ENCODE data around the gene ARSH. TPM values are rescaled to one million over a fixed set of nuclear protein-coding genes. Genes with fewer than 3 reads are reported as not detected.
"Not testable (repeated sequence)": the region's sequence is repeated elsewhere in the genome, so short reads cannot be mapped to it uniquely, and the experiment has no call there.

ARSH gene
- not detected in 2 replicates for total RNA-seq

- Mint-ChIP-seq H3K9me3 (peaks cover 9% of the 10 kb centered on the region), H3K4me1 (ENCODE audit: low read depth) (no peaks in the 10 kb centered on the region), H3K4me3 (ENCODE audit: low read depth) (no peak within 1 kb of the TSS), H3K36me3 (ENCODE audit: low read depth) (no peaks in the 10 kb centered on the region), H3K27me3 (ENCODE audit: low read depth) (no peaks in the 10 kb centered on the region), H3K27ac (no peak within 1 kb of the TSS)
- DNase-seq (ENCODE audit: low spot score), result no peak
- intact Hi-C loops (cut with micrococcal nuclease), result no loop called here
Observed at GRCh38 chrX:3006495-3006894, at the start of gene ARSH. Gene ARSH (plus strand): TSS chrX:3006546. CDS start chrX:3006613, 67 bp downstream.

GRCh38 chrX:2958199-2958598, 48.1 kb upstream of the ARSH start:
- intact Hi-C loops (cut with micrococcal nuclease), result no loop called here
- H3K4me1 Mint-ChIP-seq (ENCODE audit: low read depth), result no peaks in the 10 kb centered on the region
- no peaks in the 10 kb centered on the region for H3K9me3 Mint-ChIP-seq
- DNase-seq (ENCODE audit: low spot score), result no peak
- no peak overlapping the region for H3K4me3 Mint-ChIP-seq (ENCODE audit: low read depth)
- H3K27me3 Mint-ChIP-seq (ENCODE audit: low read depth), result no peaks in the 10 kb centered on the region
- H3K27ac Mint-ChIP-seq, result no peak overlapping the region
- no peaks in the 10 kb centered on the region for H3K36me3 Mint-ChIP-seq (ENCODE audit: low read depth)

DNA sequence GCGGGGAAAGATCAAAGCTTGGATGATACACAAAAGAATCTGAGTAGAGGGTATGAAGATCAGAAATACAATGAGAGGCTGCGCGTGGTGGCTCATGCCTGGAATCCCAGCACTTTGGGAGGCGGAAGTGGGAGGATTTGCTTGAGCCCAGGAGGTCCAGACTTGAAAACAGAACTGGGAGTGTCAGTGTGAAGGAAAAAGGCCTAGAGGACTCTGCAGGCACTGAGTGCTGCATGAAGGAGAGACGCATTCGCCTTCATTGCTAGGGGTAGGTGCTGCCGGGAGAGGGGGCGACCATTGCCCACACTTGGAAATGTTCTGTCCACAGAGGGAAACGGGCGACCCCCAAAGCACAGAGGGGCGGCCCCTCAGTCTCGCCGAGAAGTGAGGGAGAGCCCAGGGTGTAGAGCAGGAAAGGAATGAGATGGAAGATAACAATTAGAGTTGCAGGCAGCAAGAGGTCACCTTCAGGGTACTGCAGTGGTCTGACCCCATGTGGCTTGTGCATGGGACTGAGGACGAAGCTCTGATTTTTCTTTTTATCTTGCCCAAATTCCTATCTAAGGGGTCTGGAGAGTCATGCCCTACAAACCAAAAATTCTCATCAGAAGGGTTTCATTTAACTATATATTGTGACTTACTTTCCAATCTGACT, 45.4 kb upstream of the ARSH start:
- Mint-ChIP-seq H3K36me3 (ENCODE audit: low read depth) (no peaks in the 10 kb centered on the region), H3K4me1 (ENCODE audit: low read depth) (no peaks in the 10 kb centered on the region), H3K9me3 (no peaks in the 10 kb centered on the region), H3K4me3 (ENCODE audit: low read depth) (no peak overlapping the region), H3K27me3 (ENCODE audit: low read depth) (no peaks in the 10 kb centered on the region), H3K27ac (no peak overlapping the region)
- no peak for DNase-seq (ENCODE audit: low spot score)
- intact Hi-C loops (cut with micrococcal nuclease), result no loop called here

- Mint-ChIP-seq H3K36me3 (ENCODE audit: low read depth) (no peaks in the 10 kb centered on the region), H3K4me3 (ENCODE audit: low read depth) (no peak overlapping the region), H3K4me1 (ENCODE audit: low read depth) (no peaks in the 10 kb centered on the region), H3K9me3 (no peaks in the 10 kb centered on the region), H3K27ac (no peak overlapping the region), H3K27me3 (ENCODE audit: low read depth) (no peaks in the 10 kb centered on the region)
- no peak for DNase-seq (ENCODE audit: low spot score)
- intact Hi-C loops (cut with micrococcal nuclease), result no loop called here
Observed at GRCh38 chrX:2962381-2962780, 44.0 kb upstream of the ARSH start.

GRCh38 chrX:2963449-2963848, 42.9 kb upstream of the ARSH start:
- H3K4me3 Mint-ChIP-seq (ENCODE audit: low read depth); intact Hi-C loops (cut with micrococcal nuclease); H3K36me3 Mint-ChIP-seq (ENCODE audit: low read depth); H3K9me3 Mint-ChIP-seq; H3K27me3 Mint-ChIP-seq (ENCODE audit: low read depth); DNase-seq (ENCODE audit: low spot score); H3K4me1 Mint-ChIP-seq (ENCODE audit: low read depth); H3K27ac Mint-ChIP-seq: not testable (repeated sequence)

GRCh38 chrX:2963992-2964794, 42.2 kb upstream of the ARSH start:
- not testable (repeated sequence) for H3K9me3 Mint-ChIP-seq

GRCh38 chrX:2965965-2966364, 40.4 kb upstream of the ARSH start:
- no peaks in the 10 kb centered on the region for H3K27me3 Mint-ChIP-seq (ENCODE audit: low read depth)
- intact Hi-C loops (cut with micrococcal nuclease), result no loop called here
- no peak for DNase-seq (ENCODE audit: low spot score)
- H3K36me3 Mint-ChIP-seq (ENCODE audit: low read depth), result no peaks in the 10 kb centered on the region
- no peak overlapping the region for H3K27ac Mint-ChIP-seq
- H3K4me1 Mint-ChIP-seq (ENCODE audit: low read depth), result no peaks in the 10 kb centered on the region
- H3K9me3 Mint-ChIP-seq, result no peaks in the 10 kb centered on the region
- H3K4me3 Mint-ChIP-seq (ENCODE audit: low read depth), result no peak overlapping the region

More at GRCh38 chrX:2963992-2964794, 42.2 kb upstream of the ARSH start:
- H3K27me3 Mint-ChIP-seq (ENCODE audit: low read depth); H3K27ac Mint-ChIP-seq; H3K36me3 Mint-ChIP-seq (ENCODE audit: low read depth); H3K4me1 Mint-ChIP-seq (ENCODE audit: low read depth); H3K4me3 Mint-ChIP-seq (ENCODE audit: low read depth); DNase-seq (ENCODE audit: low spot score); intact Hi-C loops (cut with micrococcal nuclease): not testable (repeated sequence)

DNA sequence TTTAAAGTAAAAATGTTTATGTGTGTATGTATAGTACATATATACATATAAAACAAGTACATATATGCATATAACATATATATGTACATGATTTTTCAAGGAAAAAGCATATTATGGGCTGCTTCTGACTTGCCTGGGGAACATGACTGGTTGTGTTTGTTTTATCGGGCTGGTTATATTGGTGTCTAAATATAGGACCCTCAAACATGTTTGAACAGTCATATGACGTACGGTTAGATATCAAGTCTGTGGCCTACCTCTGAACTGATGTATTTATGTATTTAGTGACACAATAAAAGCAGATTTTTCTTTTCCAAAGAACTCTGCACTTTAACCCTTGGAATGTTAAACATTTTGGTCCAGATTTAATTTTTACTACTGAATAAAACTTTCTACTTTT, 39.3 kb upstream of the ARSH start:
- Mint-ChIP-seq H3K36me3 (ENCODE audit: low read depth) (no peaks in the 10 kb centered on the region), H3K4me1 (ENCODE audit: low read depth) (no peaks in the 10 kb centered on the region), H3K4me3 (ENCODE audit: low read depth) (no peak overlapping the region), H3K9me3 (no peaks in the 10 kb centered on the region), H3K27me3 (ENCODE audit: low read depth) (no peaks in the 10 kb centered on the region), H3K27ac (no peak overlapping the region)
- no peak for DNase-seq (ENCODE audit: low spot score)
- intact Hi-C loops (cut with micrococcal nuclease), result no loop called here

GRCh38 chrX:2967584-2967983, 38.8 kb upstream of the ARSH start:
- intact Hi-C loops (cut with micrococcal nuclease), result no loop called here
- H3K27me3 Mint-ChIP-seq (ENCODE audit: low read depth), result no peaks in the 10 kb centered on the region
- no peaks in the 10 kb centered on the region for H3K36me3 Mint-ChIP-seq (ENCODE audit: low read depth)
- no peaks in the 10 kb centered on the region for H3K9me3 Mint-ChIP-seq
- H3K4me1 Mint-ChIP-seq (ENCODE audit: low read depth), result no peaks in the 10 kb centered on the region
- H3K27ac Mint-ChIP-seq, result no peak overlapping the region
- no peak for DNase-seq (ENCODE audit: low spot score)
- H3K4me3 Mint-ChIP-seq (ENCODE audit: low read depth), result no peak overlapping the region

DNA sequence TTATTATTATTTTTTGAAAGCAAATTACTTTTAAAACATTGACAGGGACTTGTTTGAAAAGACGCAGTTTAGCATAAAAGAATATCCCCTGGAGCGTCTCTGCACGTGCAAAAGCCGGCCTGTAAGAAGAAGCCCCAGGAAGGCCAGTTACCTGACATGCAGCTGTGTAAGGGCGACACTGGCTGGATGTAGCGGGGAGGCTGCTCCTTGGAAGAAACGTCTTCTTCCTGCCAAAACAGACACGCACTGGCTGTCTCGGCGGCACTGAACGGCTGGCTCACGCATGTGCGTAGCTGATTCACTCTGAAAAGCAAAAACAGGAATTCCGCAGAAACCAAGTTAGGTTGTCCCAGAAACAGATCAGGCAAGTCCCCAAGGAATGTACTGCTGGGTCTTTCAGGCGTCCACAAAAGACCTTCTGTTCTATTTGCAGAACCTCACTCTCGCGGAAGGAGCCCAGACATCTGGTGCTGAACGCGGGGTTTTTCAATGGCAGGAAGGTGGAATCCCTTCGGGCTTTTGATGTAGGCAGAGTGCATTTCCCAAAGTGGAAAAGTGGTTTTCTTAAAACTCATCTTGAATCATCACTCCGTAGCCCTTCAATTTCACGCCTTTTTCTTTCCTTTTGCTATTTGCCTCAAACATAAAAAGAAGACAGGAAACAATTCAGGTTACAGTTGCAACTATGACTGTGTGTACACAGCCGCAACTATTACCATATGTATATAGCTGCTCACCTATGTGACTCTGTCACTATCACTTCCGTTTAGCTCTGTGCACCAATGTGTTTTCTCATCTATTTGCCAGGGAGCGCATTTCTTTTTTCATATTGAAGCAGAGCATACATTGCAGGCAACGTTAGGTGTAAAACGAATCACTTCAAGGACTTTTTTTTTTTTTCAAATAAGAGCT, 38.1 kb upstream of the ARSH start:
- intact Hi-C loops (cut with micrococcal nuclease), result no loop called here
- H3K4me3 Mint-ChIP-seq (ENCODE audit: low read depth), result peak overlapping the region; percentile 46
- no peaks in the 10 kb centered on the region for H3K36me3 Mint-ChIP-seq (ENCODE audit: low read depth)

GRCh38 chrX:2969021-2969420, 37.3 kb upstream of the ARSH start:
- H3K27ac Mint-ChIP-seq, result no peak overlapping the region
- H3K9me3 Mint-ChIP-seq, result no peaks in the 10 kb centered on the region
- DNase-seq (ENCODE audit: low spot score), result no peak
- H3K27me3 Mint-ChIP-seq (ENCODE audit: low read depth), result no peaks in the 10 kb centered on the region
- H3K36me3 Mint-ChIP-seq (ENCODE audit: low read depth), result no peaks in the 10 kb centered on the region
- no peaks in the 10 kb centered on the region for H3K4me1 Mint-ChIP-seq (ENCODE audit: low read depth)
- H3K4me3 Mint-ChIP-seq (ENCODE audit: low read depth), result no peak overlapping the region
- intact Hi-C loops (cut with micrococcal nuclease), result no loop called here

More for the DNA sequence above, 38.1 kb upstream of the ARSH start:
- H3K9me3 Mint-ChIP-seq, result no peaks in the 10 kb centered on the region
- H3K27me3 Mint-ChIP-seq (ENCODE audit: low read depth), result no peaks in the 10 kb centered on the region
- DNase-seq (ENCODE audit: low spot score), result no peak
- no peaks in the 10 kb centered on the region for H3K4me1 Mint-ChIP-seq (ENCODE audit: low read depth)
- no peak overlapping the region for H3K27ac Mint-ChIP-seq

DNA sequence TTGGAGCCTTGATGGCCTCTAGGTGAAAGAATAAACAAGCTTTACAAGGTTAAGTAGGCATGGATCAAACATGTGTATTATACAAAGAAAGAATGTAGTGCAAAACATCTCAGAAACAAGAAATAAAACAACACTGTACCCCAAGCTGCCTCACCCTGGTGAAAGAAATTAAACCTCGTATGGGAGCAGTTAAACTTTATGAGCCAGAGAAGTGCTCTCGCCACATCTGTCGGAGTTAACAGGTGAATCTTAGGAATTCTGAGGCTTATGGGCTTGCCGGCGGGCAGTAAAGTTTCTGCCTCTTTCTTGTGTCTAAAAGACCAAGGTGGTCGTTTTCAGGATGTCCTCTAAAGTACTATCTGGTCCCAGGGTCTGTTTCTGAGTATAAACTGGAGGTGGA, 34.0 kb upstream of the ARSH start:
- DNase-seq (ENCODE audit: low spot score), result no peak
- H3K27ac Mint-ChIP-seq, result no peak overlapping the region
- intact Hi-C loops (cut with micrococcal nuclease), result no loop called here
- no peak overlapping the region for H3K4me3 Mint-ChIP-seq (ENCODE audit: low read depth)
- no peaks in the 10 kb centered on the region for H3K9me3 Mint-ChIP-seq
- no peaks in the 10 kb centered on the region for H3K4me1 Mint-ChIP-seq (ENCODE audit: low read depth)
- H3K27me3 Mint-ChIP-seq (ENCODE audit: low read depth), result no peaks in the 10 kb centered on the region
- H3K36me3 Mint-ChIP-seq (ENCODE audit: low read depth), result no peaks in the 10 kb centered on the region

DNA sequence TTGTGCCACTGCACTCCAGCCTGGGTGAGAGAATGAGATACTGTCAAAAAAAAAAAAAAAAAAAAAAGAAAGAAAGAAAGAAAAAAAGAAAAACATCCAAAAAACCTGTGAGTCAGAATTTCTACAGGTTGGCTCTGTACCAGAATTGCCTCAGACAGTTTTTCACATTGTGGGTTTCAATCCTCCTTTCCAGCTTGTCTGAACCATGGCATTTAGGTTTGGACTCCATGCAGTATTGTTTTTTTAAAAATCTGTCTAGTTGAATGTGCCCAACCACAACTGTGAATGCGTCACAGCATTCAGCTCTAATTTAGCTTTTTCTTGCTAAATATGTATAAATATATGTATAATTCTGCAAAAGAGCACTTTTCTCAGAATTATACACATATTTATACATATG, 31.4 kb upstream of the ARSH start:
- DNase-seq (ENCODE audit: low spot score), result no peak
- H3K4me1 Mint-ChIP-seq (ENCODE audit: low read depth), result no peaks in the 10 kb centered on the region
- intact Hi-C loops (cut with micrococcal nuclease), result no loop called here
- no peaks in the 10 kb centered on the region for H3K36me3 Mint-ChIP-seq (ENCODE audit: low read depth)
- H3K27ac Mint-ChIP-seq, result no peak overlapping the region
- no peaks in the 10 kb centered on the region for H3K27me3 Mint-ChIP-seq (ENCODE audit: low read depth)
- H3K9me3 Mint-ChIP-seq, result no peaks in the 10 kb centered on the region
- H3K4me3 Mint-ChIP-seq (ENCODE audit: low read depth), result no peak overlapping the region

Data from activated T-helper 2 cell treated with anti-CD3 and anti-CD28 coated beads, Interferon-gamma antibody, Interleukin-2, Interleukin-4, amounts not matched to agents 10 μg/mL and 5 μg/mL and 100 μg/mL, durations not matched to agents 14 hours and 24 hours and 36 hours (primary cell).